Uterus (tissue), 4 donors: ENCODE data around the gene TBX20. TPM values are rescaled to one million over a fixed set of nuclear protein-coding genes. Genes with fewer than 3 reads are reported as not detected.

Experiments used
- DNase-seq, 2 donors: peaks; one replicate each; pipeline ENCODE4 v3.0.0-alpha.2; 2019 to 2020
- H3K27ac ChIP-seq, 2 donors: fragments of 200-600 bp; sonication (generic); 1 replicate in 1 of 2; 2 replicates in 1 of 2; pipeline ENCODE4 v1.5.1; 2016 to 2018
- H3K27me3 ChIP-seq, 2 donors: fragments of 200-600 bp; sonication (generic); one replicate each; pipeline ENCODE4 v1.5.1; 2018 to 2019; ENCODE audit warnings: control low read depth in 1 of 2
- H3K36me3 ChIP-seq, 2 donors: fragments of 200-600 bp; sonication (generic); one replicate each; pipeline ENCODE4 v1.5.1; 2019; ENCODE audit warnings: control low read depth in 1 of 2
- H3K4me1 ChIP-seq, 2 donors: fragments of 200-600 bp; sonication (generic); one replicate each; pipeline ENCODE4 v1.5.1; 2018 to 2019; ENCODE audit warnings: control low read depth in 1 of 2
- H3K4me3 ChIP-seq, 2 donors: fragments of 200-600 bp; sonication (generic); 1 replicate in 1 of 2; 2 replicates in 1 of 2; pipeline ENCODE4 v1.5.1; 2018 to 2019; ENCODE audit warnings: mild to moderate bottlenecking in 1 of 2
- H3K9me3 ChIP-seq, 2 donors: fragments of 200-600 bp; sonication (generic); one replicate each; pipeline ENCODE4 v1.5.1; 2019; ENCODE audit warnings: control low read depth in 1 of 2
- CTCF ChIP-seq, 4 experiments: fragments of 200-600 bp in 2 of 4; fragments of 450-650 bp in 2 of 4; sonication (generic) in 2 of 4; IDR thresholded peaks; one replicate each; pipeline ENCODE4 v1.5.1; 2016 to 2019; ENCODE audit warnings: antibody characterized with exemption in 4 of 4, mild to moderate bottlenecking in 2 of 4, moderate library complexity in 1 of 4
- POLR2A ChIP-seq, 2 donors: fragments of 450-650 bp; IDR thresholded peaks; one replicate each; pipeline ENCODE4 v1.6.1; 2016; ENCODE audit warnings: antibody characterized with exemption in 2 of 2, mild to moderate bottlenecking in 1 of 2, moderate library complexity in 1 of 2
- intact Hi-C: fragments of 100-400 bp; cut with DNase I; formaldehyde crosslinking; loops from one replicate; pipeline ENCODE4 v1.15.1; 2023; ENCODE audit warnings: low total_unique reads
- total RNA-seq, 4 donors: library from RNA; depleted of rRNA in 3 of 4; stranded (reverse); fragments of >200 nt in 3 of 4; gene quantifications; one replicate each; pipeline versions ENCODE4 v1.1.0 to v1.2.4, GENCODE V29; 2014 to 2023
- donor health status: DM: yes; HTN: yes; CAD: no.

The TBX20 gene
- total RNA-seq, 4 donors from 2014 or later = 0.41 TPM; not detected in 3

DNA sequence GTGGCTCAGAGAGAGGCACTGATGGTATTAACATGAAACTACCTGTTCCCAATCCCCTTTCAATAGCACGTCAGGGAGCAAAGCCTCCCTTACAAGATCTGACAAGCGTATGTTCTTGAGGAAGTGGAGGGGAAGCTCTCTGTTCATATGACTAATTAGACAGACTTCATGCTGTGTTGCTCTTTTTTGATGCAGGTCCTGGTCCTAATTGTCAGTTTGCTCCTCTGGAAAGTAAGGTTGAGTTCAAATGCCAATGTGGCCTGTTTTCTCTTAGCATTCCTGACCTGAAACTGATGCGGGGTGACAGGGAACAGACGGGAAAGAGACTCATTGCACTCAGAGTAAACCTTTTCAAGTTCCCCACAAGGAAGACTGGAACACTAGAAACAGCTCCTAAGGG is 27.0 kb upstream of the TBX20 start:
- Histone ChIP-seq H3K27ac (no peak overlapping the region), H3K9me3 (no peaks in the 10 kb centered on the region), H3K4me1 (no peaks in the 10 kb centered on the region), H3K27me3 (no peaks in the 10 kb centered on the region), H3K36me3 (no peaks in the 10 kb centered on the region), H3K4me3 (no peak overlapping the region)
- TF ChIP-seq CTCF (IDR thresholded peaks at IDR 0.05) = no peak
- TF ChIP-seq POLR2A (IDR thresholded peaks at IDR 0.05) = no peak
- intact Hi-C loops = no loop called here
- DNase-seq = no peak

DNA sequence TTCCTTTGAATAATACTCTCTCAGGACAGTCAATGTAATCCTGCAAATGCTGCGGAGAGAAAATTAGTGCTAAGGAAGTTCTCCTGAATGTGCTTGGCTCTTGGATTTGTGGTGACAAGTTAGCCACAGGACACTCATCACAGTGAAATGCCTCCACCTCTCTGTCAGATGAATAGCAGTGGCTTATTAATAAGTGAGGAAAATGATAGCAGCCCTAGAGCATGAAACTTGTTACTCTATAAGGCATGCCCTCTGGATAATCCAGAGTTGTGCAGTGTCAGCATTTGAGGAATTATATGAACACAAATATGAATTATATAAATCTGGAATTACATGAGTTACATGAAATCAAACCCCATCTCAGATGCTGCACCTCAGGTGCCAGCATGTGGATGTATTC is 23.5 kb upstream of the TBX20 start:
- H3K27me3 ChIP-seq = peaks cover 0 to 2% of the 10 kb centered on the region in 2 donors
- no peak for TF ChIP-seq CTCF (IDR thresholded peaks at IDR 0.05)
- no peak for TF ChIP-seq POLR2A (IDR thresholded peaks at IDR 0.05)
- no peaks in the 10 kb centered on the region for H3K9me3 ChIP-seq
- no peak overlapping the region for H3K4me3 ChIP-seq
- H3K27ac ChIP-seq = no peak overlapping the region
- intact Hi-C loops = no loop called here
- H3K36me3 ChIP-seq = no peaks in the 10 kb centered on the region
- no peak for DNase-seq
- no peaks in the 10 kb centered on the region for H3K4me1 ChIP-seq

GRCh38 chr7:35272246-35272645 is 18.3 kb upstream of the TBX20 start:
- no peak overlapping the region for H3K27ac ChIP-seq
- intact Hi-C loops = no loop called here
- no peak for DNase-seq
- H3K36me3 ChIP-seq = no peaks in the 10 kb centered on the region
- no peaks in the 10 kb centered on the region for H3K9me3 ChIP-seq
- H3K27me3 ChIP-seq = peaks cover 0 to 2% of the 10 kb centered on the region in 2 donors
- H3K4me1 ChIP-seq = no peaks in the 10 kb centered on the region
- TF ChIP-seq CTCF (IDR thresholded peaks at IDR 0.05) (no peak), POLR2A (IDR thresholded peaks at IDR 0.05) (no peak)
- H3K4me3 ChIP-seq = no peak overlapping the region

GRCh38 chr7:35268953-35269352 is 15.1 kb upstream of the TBX20 start:
- Histone ChIP-seq H3K4me1 (no peaks in the 10 kb centered on the region), H3K27ac (no peak overlapping the region), H3K36me3 (no peaks in the 10 kb centered on the region), H3K4me3 (no peak overlapping the region), H3K27me3 (no peaks in the 10 kb centered on the region), H3K9me3 (no peaks in the 10 kb centered on the region)
- intact Hi-C loops = no loop called here
- no peak for DNase-seq
- TF ChIP-seq POLR2A (IDR thresholded peaks at IDR 0.05) (no peak), CTCF (IDR thresholded peaks at IDR 0.05) (no peak)

GRCh38 chr7:35267411-35267810 is 13.5 kb upstream of the TBX20 start:
- DNase-seq = no peak
- Histone ChIP-seq H3K4me1 (no peaks in the 10 kb centered on the region), H3K4me3 (no peak overlapping the region), H3K27me3 (peaks cover 0 to 11% of the 10 kb centered on the region in 2 donors), H3K27ac (no peak overlapping the region), H3K9me3 (no peaks in the 10 kb centered on the region), H3K36me3 (no peaks in the 10 kb centered on the region)
- TF ChIP-seq CTCF (IDR thresholded peaks at IDR 0.05) (no peak), POLR2A (IDR thresholded peaks at IDR 0.05) (no peak)
- intact Hi-C loops = no loop called here
